ENCODE data around the gene C1QA.

Gene C1QA

DNA sequence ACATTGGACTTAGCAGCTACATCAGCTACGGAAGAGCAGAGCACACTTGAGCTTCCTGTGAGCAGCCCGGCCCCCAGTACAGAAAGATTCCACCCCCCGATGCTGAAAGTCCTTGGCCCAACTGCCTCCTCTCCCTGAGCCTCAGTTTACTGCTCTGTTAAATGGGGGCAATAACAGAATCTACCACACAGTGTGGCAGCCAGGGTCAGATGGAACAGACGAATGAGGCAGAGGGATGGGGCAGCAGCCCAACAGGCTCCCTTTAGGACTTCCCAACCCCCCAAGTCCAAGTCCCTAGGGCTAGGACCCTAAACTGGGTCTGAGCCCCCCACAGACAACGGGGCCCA is 22.9 kb upstream of the C1QA start:
- no peak for ATAC-seq
- TF ChIP-seq GLIS3 (CRISPR knock-in tag; IDR thresholded peaks at IDR 0.05) (no peak), TCF4 (CRISPR knock-in tag; IDR thresholded peaks at IDR 0.05; ENCODE audit: borderline replicate concordance) (no peak), CSDC2 (CRISPR knock-in tag; IDR thresholded peaks at IDR 0.05) (no peak), PPARA (CRISPR knock-in tag; IDR thresholded peaks at IDR 0.05; ENCODE audit: borderline replicate concordance) (no peak), ESRRG (CRISPR knock-in tag; IDR thresholded peaks at IDR 0.05) (no peak), ZNF565 (CRISPR knock-in tag; conservative IDR thresholded peaks at IDR 0.05; ENCODE audit: low read depth) (no peak), OSR1 (CRISPR knock-in tag; IDR thresholded peaks at IDR 0.05) (no peak), SNAI2 (CRISPR knock-in tag; IDR thresholded peaks at IDR 0.05) (no peak), TOX (CRISPR knock-in tag; IDR thresholded peaks at IDR 0.05; ENCODE audit: borderline replicate concordance) (no peak), ZFP30 (CRISPR knock-in tag; IDR thresholded peaks at IDR 0.05) (no peak), ZFP3 (CRISPR knock-in tag; IDR thresholded peaks at IDR 0.05) (no peak), RARB (CRISPR knock-in tag; IDR thresholded peaks at IDR 0.05) (no peak), ARNTL (CRISPR knock-in tag; IDR thresholded peaks at IDR 0.05; ENCODE audit: borderline replicate concordance, low read depth) (no peak)
- TF ChIP-seq, protein P1, sequence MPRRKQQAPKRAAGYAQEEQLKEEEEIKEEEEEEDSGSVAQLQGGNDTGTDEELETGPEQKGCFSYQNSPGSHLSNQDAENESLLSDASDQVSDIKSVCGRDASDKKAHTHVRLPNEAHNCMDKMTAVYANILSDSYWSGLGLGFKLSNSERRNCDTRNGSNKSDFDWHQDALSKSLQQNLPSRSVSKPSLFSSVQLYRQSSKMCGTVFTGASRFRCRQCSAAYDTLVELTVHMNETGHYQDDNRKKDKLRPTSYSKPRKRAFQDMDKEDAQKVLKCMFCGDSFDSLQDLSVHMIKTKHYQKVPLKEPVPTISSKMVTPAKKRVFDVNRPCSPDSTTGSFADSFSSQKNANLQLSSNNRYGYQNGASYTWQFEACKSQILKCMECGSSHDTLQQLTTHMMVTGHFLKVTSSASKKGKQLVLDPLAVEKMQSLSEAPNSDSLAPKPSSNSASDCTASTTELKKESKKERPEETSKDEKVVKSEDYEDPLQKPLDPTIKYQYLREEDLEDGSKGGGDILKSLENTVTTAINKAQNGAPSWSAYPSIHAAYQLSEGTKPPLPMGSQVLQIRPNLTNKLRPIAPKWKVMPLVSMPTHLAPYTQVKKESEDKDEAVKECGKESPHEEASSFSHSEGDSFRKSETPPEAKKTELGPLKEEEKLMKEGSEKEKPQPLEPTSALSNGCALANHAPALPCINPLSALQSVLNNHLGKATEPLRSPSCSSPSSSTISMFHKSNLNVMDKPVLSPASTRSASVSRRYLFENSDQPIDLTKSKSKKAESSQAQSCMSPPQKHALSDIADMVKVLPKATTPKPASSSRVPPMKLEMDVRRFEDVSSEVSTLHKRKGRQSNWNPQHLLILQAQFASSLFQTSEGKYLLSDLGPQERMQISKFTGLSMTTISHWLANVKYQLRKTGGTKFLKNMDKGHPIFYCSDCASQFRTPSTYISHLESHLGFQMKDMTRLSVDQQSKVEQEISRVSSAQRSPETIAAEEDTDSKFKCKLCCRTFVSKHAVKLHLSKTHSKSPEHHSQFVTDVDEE (CRISPR knock-in tag; IDR thresholded peaks at IDR 0.05): no peak
- TF ChIP-seq, protein P2, sequence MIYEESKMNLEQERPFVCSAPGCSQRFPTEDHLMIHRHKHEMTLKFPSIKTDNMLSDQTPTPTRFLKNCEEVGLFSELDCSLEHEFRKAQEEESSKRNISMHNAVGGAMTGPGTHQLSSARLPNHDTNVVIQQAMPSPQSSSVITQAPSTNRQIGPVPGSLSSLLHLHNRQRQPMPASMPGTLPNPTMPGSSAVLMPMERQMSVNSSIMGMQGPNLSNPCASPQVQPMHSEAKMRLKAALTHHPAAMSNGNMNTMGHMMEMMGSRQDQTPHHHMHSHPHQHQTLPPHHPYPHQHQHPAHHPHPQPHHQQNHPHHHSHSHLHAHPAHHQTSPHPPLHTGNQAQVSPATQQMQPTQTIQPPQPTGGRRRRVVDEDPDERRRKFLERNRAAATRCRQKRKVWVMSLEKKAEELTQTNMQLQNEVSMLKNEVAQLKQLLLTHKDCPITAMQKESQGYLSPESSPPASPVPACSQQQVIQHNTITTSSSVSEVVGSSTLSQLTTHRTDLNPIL (CRISPR knock-in tag; IDR thresholded peaks at IDR 0.05; ENCODE audit: low read depth): no peak
- TF ChIP-seq, protein P3, sequence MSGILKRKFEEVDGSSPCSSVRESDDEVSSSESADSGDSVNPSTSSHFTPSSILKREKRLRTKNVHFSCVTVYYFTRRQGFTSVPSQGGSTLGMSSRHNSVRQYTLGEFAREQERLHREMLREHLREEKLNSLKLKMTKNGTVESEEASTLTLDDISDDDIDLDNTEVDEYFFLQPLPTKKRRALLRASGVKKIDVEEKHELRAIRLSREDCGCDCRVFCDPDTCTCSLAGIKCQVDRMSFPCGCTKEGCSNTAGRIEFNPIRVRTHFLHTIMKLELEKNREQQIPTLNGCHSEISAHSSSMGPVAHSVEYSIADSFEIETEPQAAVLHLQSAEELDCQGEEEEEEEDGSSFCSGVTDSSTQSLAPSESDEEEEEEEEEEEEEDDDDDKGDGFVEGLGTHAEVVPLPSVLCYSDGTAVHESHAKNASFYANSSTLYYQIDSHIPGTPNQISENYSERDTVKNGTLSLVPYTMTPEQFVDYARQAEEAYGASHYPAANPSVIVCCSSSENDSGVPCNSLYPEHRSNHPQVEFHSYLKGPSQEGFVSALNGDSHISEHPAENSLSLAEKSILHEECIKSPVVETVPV (CRISPR knock-in tag; IDR thresholded peaks at IDR 0.05): no peak
- TF ChIP-seq, protein P4, sequence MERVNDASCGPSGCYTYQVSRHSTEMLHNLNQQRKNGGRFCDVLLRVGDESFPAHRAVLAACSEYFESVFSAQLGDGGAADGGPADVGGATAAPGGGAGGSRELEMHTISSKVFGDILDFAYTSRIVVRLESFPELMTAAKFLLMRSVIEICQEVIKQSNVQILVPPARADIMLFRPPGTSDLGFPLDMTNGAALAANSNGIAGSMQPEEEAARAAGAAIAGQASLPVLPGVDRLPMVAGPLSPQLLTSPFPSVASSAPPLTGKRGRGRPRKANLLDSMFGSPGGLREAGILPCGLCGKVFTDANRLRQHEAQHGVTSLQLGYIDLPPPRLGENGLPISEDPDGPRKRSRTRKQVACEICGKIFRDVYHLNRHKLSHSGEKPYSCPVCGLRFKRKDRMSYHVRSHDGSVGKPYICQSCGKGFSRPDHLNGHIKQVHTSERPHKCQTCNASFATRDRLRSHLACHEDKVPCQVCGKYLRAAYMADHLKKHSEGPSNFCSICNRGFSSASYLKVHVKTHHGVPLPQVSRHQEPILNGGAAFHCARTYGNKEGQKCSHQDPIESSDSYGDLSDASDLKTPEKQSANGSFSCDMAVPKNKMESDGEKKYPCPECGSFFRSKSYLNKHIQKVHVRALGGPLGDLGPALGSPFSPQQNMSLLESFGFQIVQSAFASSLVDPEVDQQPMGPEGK (CRISPR knock-in tag; IDR thresholded peaks at IDR 0.05; ENCODE audit: borderline replicate concordance): no peak
- TF ChIP-seq, protein P5, sequence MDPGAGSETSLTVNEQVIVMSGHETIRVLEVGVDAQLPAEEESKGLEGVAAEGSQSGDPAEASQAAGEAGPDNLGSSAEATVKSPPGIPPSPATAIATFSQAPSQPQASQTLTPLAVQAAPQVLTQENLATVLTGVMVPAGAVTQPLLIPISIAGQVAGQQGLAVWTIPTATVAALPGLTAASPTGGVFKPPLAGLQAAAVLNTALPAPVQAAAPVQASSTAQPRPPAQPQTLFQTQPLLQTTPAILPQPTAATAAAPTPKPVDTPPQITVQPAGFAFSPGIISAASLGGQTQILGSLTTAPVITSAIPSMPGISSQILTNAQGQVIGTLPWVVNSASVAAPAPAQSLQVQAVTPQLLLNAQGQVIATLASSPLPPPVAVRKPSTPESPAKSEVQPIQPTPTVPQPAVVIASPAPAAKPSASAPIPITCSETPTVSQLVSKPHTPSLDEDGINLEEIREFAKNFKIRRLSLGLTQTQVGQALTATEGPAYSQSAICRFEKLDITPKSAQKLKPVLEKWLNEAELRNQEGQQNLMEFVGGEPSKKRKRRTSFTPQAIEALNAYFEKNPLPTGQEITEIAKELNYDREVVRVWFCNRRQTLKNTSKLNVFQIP (CRISPR knock-in tag; IDR thresholded peaks at IDR 0.05; ENCODE audit: borderline replicate concordance, low read depth): no peak

DNA sequence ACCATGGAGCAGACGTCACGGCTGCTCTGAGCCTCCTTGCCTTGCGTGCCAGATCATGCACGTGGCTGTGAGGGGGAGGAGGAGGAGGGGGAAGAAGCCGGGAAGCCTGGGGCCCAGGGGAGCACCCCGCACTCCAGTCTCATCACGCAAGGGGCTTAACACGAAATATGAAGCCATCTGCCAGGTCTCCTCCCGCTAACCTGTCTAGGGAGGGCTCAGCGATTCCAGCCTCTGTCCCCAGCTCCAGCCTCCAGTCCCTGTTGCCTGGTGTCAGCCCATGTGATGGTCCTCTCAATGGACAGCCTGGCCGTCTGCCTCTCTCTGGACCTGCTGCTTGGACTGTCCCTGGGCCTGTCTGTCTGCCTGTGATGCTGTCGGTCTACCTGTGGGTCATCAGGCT is 22.5 kb upstream of the C1QA start:
- TF ChIP-seq CSDC2 (CRISPR knock-in tag; IDR thresholded peaks at IDR 0.05): no peak
- TF ChIP-seq ZFP3 (CRISPR knock-in tag; IDR thresholded peaks at IDR 0.05): no peak
- no peak for TF ChIP-seq OSR1 (CRISPR knock-in tag; IDR thresholded peaks at IDR 0.05)
- TF ChIP-seq ZFP30 (CRISPR knock-in tag; IDR thresholded peaks at IDR 0.05): no peak
- TF ChIP-seq, protein P4 (CRISPR knock-in tag; IDR thresholded peaks at IDR 0.05; ENCODE audit: borderline replicate concordance): no peak
- no peak for TF ChIP-seq ISL1 (CRISPR knock-in tag; IDR thresholded peaks at IDR 0.05)
- TF ChIP-seq ZNF8 (CRISPR knock-in tag; IDR thresholded peaks at IDR 0.05): no peak
- no peak for TF ChIP-seq GLIS3 (CRISPR knock-in tag; IDR thresholded peaks at IDR 0.05)
- TF ChIP-seq ZC3H10 (CRISPR knock-in tag; IDR thresholded peaks at IDR 0.05): no peak
- TF ChIP-seq ZNF70 (CRISPR knock-in tag; IDR thresholded peaks at IDR 0.05): no peak
- no peak for TF ChIP-seq ESRRG (CRISPR knock-in tag; IDR thresholded peaks at IDR 0.05)
- TF ChIP-seq PPARA (CRISPR knock-in tag; IDR thresholded peaks at IDR 0.05; ENCODE audit: borderline replicate concordance): no peak
- no peak for TF ChIP-seq BACH2 (CRISPR knock-in tag; IDR thresholded peaks at IDR 0.05; ENCODE audit: borderline replicate concordance)
- TF ChIP-seq ARNTL (CRISPR knock-in tag; IDR thresholded peaks at IDR 0.05; ENCODE audit: borderline replicate concordance, low read depth): no peak
- no peak for TF ChIP-seq TOX (CRISPR knock-in tag; IDR thresholded peaks at IDR 0.05; ENCODE audit: borderline replicate concordance)
- no peak for TF ChIP-seq ZNF565 (CRISPR knock-in tag; conservative IDR thresholded peaks at IDR 0.05; ENCODE audit: low read depth)
- no peak for TF ChIP-seq RARB (CRISPR knock-in tag; IDR thresholded peaks at IDR 0.05)
- no peak for TF ChIP-seq TCF4 (CRISPR knock-in tag; IDR thresholded peaks at IDR 0.05; ENCODE audit: borderline replicate concordance)
- TF ChIP-seq, protein P5 (CRISPR knock-in tag; IDR thresholded peaks at IDR 0.05; ENCODE audit: borderline replicate concordance, low read depth): no peak
- TF ChIP-seq, protein P1 (CRISPR knock-in tag; IDR thresholded peaks at IDR 0.05): no peak
- ATAC-seq: no peak
